HepG2 (cell line): Measurements from ENCODE around the gene MTMR6. TPM values are rescaled to one million over a fixed set of nuclear protein-coding genes. Genes with fewer than 3 reads are reported as not detected.
A peak's percentile ranks its signal among the peaks of the same experiment; 100 is the strongest.

Experiments
- BCL6 ChIP-seq: IDR thresholded peaks from 2 replicates; pipeline ENCODE4 v1.6.1; 2016; ENCODE audit warnings: missing genetic modification reagents, missing compliant biosample characterization
- HDAC1 ChIP-seq: sonication (generic); formaldehyde crosslinking; IDR thresholded peaks from 2 replicates; pipeline ENCODE4 v1.5.1; 2020; ENCODE audit warnings: mild to moderate bottlenecking, missing genetic modification reagents
- KAT2B ChIP-seq: fragments of 150-350 bp; IDR thresholded peaks from 2 replicates; pipeline ENCODE4 v1.6.1; 2014; ENCODE audit warnings: low read depth, low read length, borderline replicate concordance
- KLF12 ChIP-seq: sonication (generic); formaldehyde crosslinking; IDR thresholded peaks from 2 replicates; pipeline ENCODE4 v1.4.0; 2020; ENCODE audit warnings: missing genetic modification reagents, borderline replicate concordance
- MTF1 ChIP-seq: sonication (generic); formaldehyde crosslinking; IDR thresholded peaks from 2 replicates; pipeline ENCODE4 v1.5.0; 2020; ENCODE audit warnings: missing genetic modification reagents
- MXD1 ChIP-seq: sonication (generic); formaldehyde crosslinking; IDR thresholded peaks from 2 replicates; pipeline ENCODE4 v1.4.0; 2020; ENCODE audit warnings: mild to moderate bottlenecking, missing genetic modification reagents
- TGIF2 ChIP-seq: IDR thresholded peaks from 2 replicates; pipeline ENCODE4 v1.6.1; 2016; ENCODE audit warnings: control low read depth, missing compliant biosample characterization
- U2AF2 ChIP-seq: fragments of 200-400 bp; formaldehyde crosslinking; IDR thresholded peaks from 2 replicates; pipeline ENCODE4 v1.6.1; 2017; ENCODE audit warnings: low read depth, mild to moderate bottlenecking, low read length
- ZBED4 ChIP-seq: sonication (generic); formaldehyde crosslinking; IDR thresholded peaks from 2 replicates; pipeline ENCODE4 v1.4.0; 2020; ENCODE audit warnings: missing genetic modification reagents, borderline replicate concordance
- ZFYVE20 ChIP-seq: sonication (generic); formaldehyde crosslinking; IDR thresholded peaks from 2 replicates; pipeline ENCODE4 v1.8.0; 2023; ENCODE audit warnings: low read depth, mild to moderate bottlenecking, moderate library complexity, missing genetic modification reagents, borderline replicate concordance
- ZNF333 ChIP-seq: sonication (generic); formaldehyde crosslinking; IDR thresholded peaks from 2 replicates; pipeline ENCODE4 v1.4.0; 2020; ENCODE audit warnings: mild to moderate bottlenecking, missing genetic modification reagents, borderline replicate concordance
- ZNF713 ChIP-seq: sonication (generic); formaldehyde crosslinking; IDR thresholded peaks from 2 replicates; pipeline ENCODE4 v1.4.0; 2020; ENCODE audit warnings: mild to moderate bottlenecking, missing genetic modification reagents
- polyA plus RNA-seq, 8 experiments: library from polyadenylated mRNA; depleted of rRNA in 3 of 8; stranded (reverse) in 7 of 8; unstranded in 1 of 8; fragments of >200 nt; fragmentation: Illumina TruSeq in 4 of 8; extraction: Trizol in 4 of 8; gene quantifications; 2 replicates each; pipeline versions ENCODE4 v1.2.1 to v1.2.3, GENCODE V29; 2011 to 2016; ENCODE audit warnings: low read depth in 4 of 8, missing spikeins in 1 of 8, mixed read lengths in 1 of 8; ENCODE audit not compliant: insufficient read depth in 1 of 8
- total RNA-seq, 5 experiments: library from RNA; depleted of rRNA; stranded (reverse); fragments of >200 nt; fragmentation: Illumina TruSeq; extraction: Trizol; gene quantifications; 2 replicates each; pipeline ENCODE4 v1.2.3, GENCODE V29; 2016; ENCODE audit warnings: low read depth in 1 of 5
- TF ChIP-seq, protein P1 (sequence below): sonication (generic); formaldehyde crosslinking; IDR thresholded peaks from 2 replicates; pipeline ENCODE4 v1.8.1; 2023; ENCODE audit warnings: mild to moderate bottlenecking, moderate library complexity, missing genetic modification reagents
- TF ChIP-seq, protein P2 (sequence below): sonication (generic); formaldehyde crosslinking; IDR thresholded peaks from 2 replicates; pipeline ENCODE4 v1.4.0; 2020; ENCODE audit warnings: mild to moderate bottlenecking, low read depth, missing genetic modification reagents
- TF ChIP-seq, protein P3 (sequence below), 2 experiments: sonication (generic) in 1 of 2; formaldehyde crosslinking in 1 of 2; IDR thresholded peaks; 2 replicates each; pipeline versions ENCODE4 v1.6.1 to v1.9.0; 2014 to 2022; ENCODE audit warnings: antibody characterized with exemption in 1 of 2, borderline replicate concordance in 1 of 2, inconsistent platforms in 1 of 2, low read depth in 1 of 2, missing genetic modification reagents in 1 of 2

The MTMR6 gene
- total and polyA plus RNA-seq, 2 of the 13 experiments (the other 11 are each of a cell fraction or from before 2014, with no cell fraction given) = 3.4 to 7.8 TPM

DNA sequence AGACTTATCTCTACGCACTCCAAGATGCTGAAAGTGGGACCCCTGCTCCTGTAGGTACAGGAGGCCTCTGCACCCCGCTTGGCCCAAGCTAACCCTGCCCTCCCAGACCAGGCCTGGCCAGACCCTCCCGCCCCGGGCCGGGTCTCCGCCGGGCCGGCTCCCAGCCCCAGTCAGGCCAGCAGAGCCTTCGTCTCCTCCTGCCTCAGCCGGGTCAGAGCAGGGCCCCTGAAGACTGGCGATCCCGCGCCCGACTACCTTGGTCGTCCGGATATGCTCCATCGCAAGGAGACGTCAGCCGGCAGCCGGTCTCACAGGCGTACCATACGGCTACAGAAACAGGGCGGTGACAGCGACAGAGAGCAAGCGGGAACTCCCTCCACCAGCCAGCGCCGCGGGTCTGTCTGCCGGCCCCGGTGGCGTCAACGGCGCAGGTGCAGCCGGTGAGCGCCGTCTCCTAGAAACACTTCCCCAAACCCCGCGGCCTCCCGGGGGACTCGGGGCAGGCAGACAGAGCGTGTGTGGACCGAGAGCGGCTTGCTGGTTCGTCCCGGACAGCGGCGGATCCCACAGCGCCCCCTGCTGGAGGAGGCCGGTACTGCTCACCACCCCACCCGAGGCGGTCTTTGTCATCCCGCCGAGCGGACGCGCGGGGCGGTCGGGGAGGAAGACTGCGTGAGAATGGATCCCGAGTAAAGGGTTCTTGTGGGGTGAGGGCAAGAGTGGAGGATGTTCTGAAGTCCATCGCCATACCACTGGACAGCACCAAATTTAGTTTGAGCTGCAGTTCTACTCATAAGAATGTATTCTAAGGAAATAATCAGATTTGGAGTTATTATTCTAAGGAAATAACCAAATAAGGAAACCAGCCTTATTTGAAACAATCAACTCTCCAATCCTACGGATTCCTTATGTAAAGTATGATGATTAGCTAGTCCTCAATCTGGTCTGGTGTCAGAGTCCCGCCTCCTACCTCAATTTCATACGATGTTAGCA lies at the start of gene MTMR6 (continued):
- TF ChIP-seq, protein P1, sequence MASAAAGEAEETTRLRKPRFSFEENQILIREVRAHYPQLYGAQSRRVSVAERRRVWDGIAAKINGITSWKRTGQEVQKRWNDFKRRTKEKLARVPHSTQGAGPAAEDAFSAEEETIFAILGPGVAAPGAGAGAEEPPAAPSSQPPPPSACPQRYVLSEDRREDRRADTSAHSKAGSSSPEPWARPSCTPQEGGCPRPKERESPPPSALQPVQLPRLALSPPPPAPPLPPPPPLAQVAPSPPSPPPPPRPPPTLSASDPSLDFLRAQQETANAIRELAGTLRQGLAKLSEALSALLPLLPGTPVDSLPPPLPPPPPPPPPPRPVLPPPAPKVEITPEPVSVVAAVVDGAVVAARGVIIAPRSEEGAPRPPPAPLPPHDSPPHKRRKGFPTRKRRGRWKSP = peak; percentile 69; the same call in 1 of the 2 replicates
- TF ChIP-seq ZNF333 = no peak; the same call in 1 of the 2 replicates
- TF ChIP-seq HDAC1 (CRISPR knock-in tag) = peak; percentile 77
- no peak for TF ChIP-seq BCL6
- TF ChIP-seq U2AF2 = no peak
- no peak for TF ChIP-seq KAT2B
- TF ChIP-seq, protein P2, sequence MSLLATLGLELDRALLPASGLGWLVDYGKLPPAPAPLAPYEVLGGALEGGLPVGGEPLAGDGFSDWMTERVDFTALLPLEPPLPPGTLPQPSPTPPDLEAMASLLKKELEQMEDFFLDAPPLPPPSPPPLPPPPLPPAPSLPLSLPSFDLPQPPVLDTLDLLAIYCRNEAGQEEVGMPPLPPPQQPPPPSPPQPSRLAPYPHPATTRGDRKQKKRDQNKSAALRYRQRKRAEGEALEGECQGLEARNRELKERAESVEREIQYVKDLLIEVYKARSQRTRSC (CRISPR knock-in tag) = no peak
- TF ChIP-seq, protein P3, sequence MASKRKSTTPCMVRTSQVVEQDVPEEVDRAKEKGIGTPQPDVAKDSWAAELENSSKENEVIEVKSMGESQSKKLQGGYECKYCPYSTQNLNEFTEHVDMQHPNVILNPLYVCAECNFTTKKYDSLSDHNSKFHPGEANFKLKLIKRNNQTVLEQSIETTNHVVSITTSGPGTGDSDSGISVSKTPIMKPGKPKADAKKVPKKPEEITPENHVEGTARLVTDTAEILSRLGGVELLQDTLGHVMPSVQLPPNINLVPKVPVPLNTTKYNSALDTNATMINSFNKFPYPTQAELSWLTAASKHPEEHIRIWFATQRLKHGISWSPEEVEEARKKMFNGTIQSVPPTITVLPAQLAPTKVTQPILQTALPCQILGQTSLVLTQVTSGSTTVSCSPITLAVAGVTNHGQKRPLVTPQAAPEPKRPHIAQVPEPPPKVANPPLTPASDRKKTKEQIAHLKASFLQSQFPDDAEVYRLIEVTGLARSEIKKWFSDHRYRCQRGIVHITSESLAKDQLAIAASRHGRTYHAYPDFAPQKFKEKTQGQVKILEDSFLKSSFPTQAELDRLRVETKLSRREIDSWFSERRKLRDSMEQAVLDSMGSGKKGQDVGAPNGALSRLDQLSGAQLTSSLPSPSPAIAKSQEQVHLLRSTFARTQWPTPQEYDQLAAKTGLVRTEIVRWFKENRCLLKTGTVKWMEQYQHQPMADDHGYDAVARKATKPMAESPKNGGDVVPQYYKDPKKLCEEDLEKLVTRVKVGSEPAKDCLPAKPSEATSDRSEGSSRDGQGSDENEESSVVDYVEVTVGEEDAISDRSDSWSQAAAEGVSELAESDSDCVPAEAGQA (IDR thresholded peaks at IDR 0.05; ENCODE audit: low read depth) = no peak
- TF ChIP-seq, protein P3 (CRISPR knock-in tag; IDR thresholded peaks at IDR 0.05; ENCODE audit: borderline replicate concordance) = no peak
- TF ChIP-seq MXD1 (CRISPR knock-in tag) = peak; percentile 82; the same call in 1 of the 2 replicates
- TF ChIP-seq TGIF2 (CRISPR knock-in tag) = no peak; the same call in 1 of the 2 replicates
- TF ChIP-seq KLF12 = no peak
- no peak for TF ChIP-seq ZFYVE20
- TF ChIP-seq ZNF713 (CRISPR knock-in tag) = no peak
- no peak for TF ChIP-seq MTF1 (CRISPR knock-in tag)
- no peak for TF ChIP-seq ZBED4
